H9 (cell line): Measurements from ENCODE around the gene MS4A6E. TPM values are rescaled to one million over a fixed set of nuclear protein-coding genes. Genes with fewer than 3 reads are reported as not detected.

Source experiments
- DNase-seq: peaks from one replicate; pipeline ENCODE4 v3.0.0-alpha.2; 2017
- H2AFZ ChIP-seq: one replicate; pipeline ENCODE4 v1.6.1; 2013; ENCODE audit warnings: mild to moderate bottlenecking, low read length, control low read depth, moderate library complexity
- H2AK5ac ChIP-seq: 2 replicates; pipeline ENCODE4 v1.6.1; 2013; ENCODE audit warnings: low read length, control low read depth, mixed read lengths; ENCODE audit not compliant: insufficient read length
- H2BK120ac ChIP-seq: one replicate; pipeline ENCODE4 v1.6.1; 2013; ENCODE audit warnings: low read depth, mild to moderate bottlenecking, low read length, control low read depth, inconsistent platforms; ENCODE audit not compliant: poor library complexity, severe bottlenecking
- H2BK12ac ChIP-seq: 2 replicates; pipeline ENCODE4 v1.6.1; 2013; ENCODE audit warnings: low read length, control low read depth, mixed read lengths, low read depth; ENCODE audit not compliant: insufficient read length
- H2BK15ac ChIP-seq: 2 replicates; pipeline ENCODE4 v1.6.1; 2013; ENCODE audit warnings: low read depth, low read length, control low read depth
- H2BK20ac ChIP-seq: one replicate; pipeline ENCODE4 v1.6.1; 2013; ENCODE audit warnings: low read depth, mild to moderate bottlenecking, low read length, control low read depth, inconsistent platforms; ENCODE audit not compliant: poor library complexity, severe bottlenecking
- H2BK5ac ChIP-seq: 2 replicates; pipeline ENCODE4 v1.6.1; 2013; ENCODE audit warnings: low read length, control low read depth, mixed read lengths; ENCODE audit not compliant: insufficient read length
- H3K14ac ChIP-seq: 2 replicates; pipeline ENCODE4 v1.6.1; 2013; ENCODE audit warnings: low read length, control low read depth; ENCODE audit not compliant: insufficient read depth
- H3K18ac ChIP-seq: 2 replicates; pipeline ENCODE4 v1.6.1; 2013; ENCODE audit warnings: low read depth, mild to moderate bottlenecking, mixed read lengths, low read length, control low read depth; ENCODE audit not compliant: insufficient read length
- H3K23ac ChIP-seq: 2 replicates; pipeline ENCODE4 v1.6.1; 2013; ENCODE audit warnings: low read length, control low read depth, mixed read lengths, low read depth; ENCODE audit not compliant: insufficient read length
- H3K23me2 ChIP-seq: 2 replicates; pipeline ENCODE4 v1.6.1; 2013; ENCODE audit warnings: low read depth, mild to moderate bottlenecking, mixed read lengths, low read length, control low read depth; ENCODE audit not compliant: insufficient read length, poor library complexity, severe bottlenecking
- H3K27ac ChIP-seq: 2 replicates; pipeline ENCODE4 v1.5.1; 2013; ENCODE audit warnings: low read length, control low read depth, mixed read lengths, low read depth; ENCODE audit not compliant: insufficient read length
- H3K27me3 ChIP-seq: 2 replicates; pipeline ENCODE4 v1.6.1; 2013; ENCODE audit warnings: low read length, control low read depth, inconsistent platforms; ENCODE audit not compliant: insufficient read depth
- H3K4ac ChIP-seq: 2 replicates; pipeline ENCODE4 v1.6.1; 2013; ENCODE audit warnings: low read depth, mild to moderate bottlenecking, control low read depth, inconsistent platforms, low read length, moderate library complexity
- H3K4me1 ChIP-seq: 2 replicates; pipeline ENCODE4 v1.6.1; 2013; ENCODE audit warnings: low read length, control low read depth, inconsistent platforms; ENCODE audit not compliant: insufficient read depth
- H3K4me2 ChIP-seq: 2 replicates; pipeline ENCODE4 v1.6.1; 2013; ENCODE audit warnings: low read length, control low read depth, mixed read lengths; ENCODE audit not compliant: insufficient read length, insufficient read depth
- H3K56ac ChIP-seq: 2 replicates; pipeline ENCODE4 v1.6.1; 2013; ENCODE audit warnings: low read depth, mild to moderate bottlenecking, mixed read lengths, low read length, control low read depth; ENCODE audit not compliant: insufficient read length
- H3K79me1 ChIP-seq: 2 replicates; pipeline ENCODE4 v1.6.1; 2013; ENCODE audit warnings: low read depth, mild to moderate bottlenecking, moderate library complexity, low read length, control low read depth, inconsistent platforms; ENCODE audit not compliant: insufficient read depth, poor library complexity, severe bottlenecking
- H3K79me2 ChIP-seq: 2 replicates; pipeline ENCODE4 v1.6.1; 2013; ENCODE audit warnings: low read length, control low read depth, inconsistent platforms; ENCODE audit not compliant: insufficient read depth
- H3K9ac ChIP-seq: 2 replicates; pipeline ENCODE4 v1.6.1; 2013; ENCODE audit warnings: low read length, control low read depth, mixed read lengths; ENCODE audit not compliant: insufficient read length; ENCODE audit errors: extremely low read depth
- H3K9me3 ChIP-seq: one replicate; pipeline ENCODE4 v1.6.1; 2013; ENCODE audit warnings: low read depth, low read length, inconsistent platforms; ENCODE audit not compliant: control insufficient read depth
- H3T11ph ChIP-seq: one replicate; pipeline ENCODE4 v1.6.1; 2013; ENCODE audit warnings: mild to moderate bottlenecking, low read length, control low read depth, inconsistent platforms
- H4K20me1 ChIP-seq: one replicate; pipeline ENCODE4 v1.6.1; 2013; ENCODE audit not compliant: control insufficient read depth, insufficient read length, insufficient read depth
- H4K5ac ChIP-seq: 2 replicates; pipeline ENCODE4 v1.6.1; 2013; ENCODE audit warnings: low read depth, mild to moderate bottlenecking, mixed read lengths, low read length, control low read depth; ENCODE audit not compliant: insufficient read length
- H4K8ac ChIP-seq: replicated peaks from 2 replicates; pipeline ENCODE4 v1.6.1; 2013; ENCODE audit warnings: low read length, control low read depth, mixed read lengths, low read depth; ENCODE audit not compliant: insufficient read length
- H4K91ac ChIP-seq: 2 replicates; pipeline ENCODE4 v1.6.1; 2013; ENCODE audit warnings: low read depth, mild to moderate bottlenecking, moderate library complexity, mixed read lengths, low read length, control low read depth; ENCODE audit not compliant: insufficient read length
- H3K27ac Mint-ChIP-seq, 3 experiments: 2 replicates in 2 of 3; 3 replicates in 1 of 3; pipeline ENCODE4 v1.8.0; 2020 to 2021; ENCODE audit warnings: mixed read lengths in 3 of 3, mild to moderate bottlenecking in 1 of 3, moderate library complexity in 1 of 3
- H3K27me3 Mint-ChIP-seq: 2 replicates; pipeline ENCODE4 v1.8.0; 2021; ENCODE audit warnings: low read depth, mild to moderate bottlenecking, moderate library complexity, mixed read lengths
- H3K36me3 Mint-ChIP-seq, 3 experiments: 2 replicates in 2 of 3; 3 replicates in 1 of 3; pipeline ENCODE4 v1.8.0; 2020 to 2021; ENCODE audit warnings: low read depth in 3 of 3, mixed read lengths in 3 of 3; ENCODE audit not compliant: insufficient read depth in 1 of 3
- H3K4me1 Mint-ChIP-seq, 2 experiments: 2 replicates each; pipeline ENCODE4 v1.8.0; 2020; ENCODE audit warnings: mixed read lengths in 2 of 2
- H3K4me3 Mint-ChIP-seq, 2 experiments: 2 replicates in 1 of 2; 3 replicates in 1 of 2; pipeline ENCODE4 v1.8.0; 2020 to 2021; ENCODE audit warnings: mild to moderate bottlenecking in 2 of 2, mixed read lengths in 2 of 2, moderate library complexity in 1 of 2
- H3K9me3 Mint-ChIP-seq, 2 experiments: 2 replicates in 1 of 2; 3 replicates in 1 of 2; pipeline ENCODE4 v1.8.0; 2020; ENCODE audit warnings: mild to moderate bottlenecking in 2 of 2, mixed read lengths in 2 of 2, moderate library complexity in 1 of 2
- CTCF ChIP-seq: fragments of 200-600 bp; sonication (generic); conservative IDR thresholded peaks from 3 replicates; pipeline ENCODE4 v1.8.0; 2021; ENCODE audit warnings: antibody characterized with exemption, mild to moderate bottlenecking
- total RNA-seq: library from RNA; stranded (reverse); gene quantifications from 2 replicates; pipeline ENCODE4 v1.2.1, GENCODE V29; 2021

The MS4A6E gene
- total RNA-seq, 1 experiment from 2014 or later = not detected

- Histone ChIP-seq H2AFZ (no peak overlapping the region), H3T11ph (no peak overlapping the region), H3K4me1 (no peaks in the 10 kb centered on the region), H3K23ac (no peak overlapping the region), H3K4me2 (no peak overlapping the region), H4K8ac (no peak overlapping the region), H2BK20ac (no peak overlapping the region), H3K27ac (no peak overlapping the region), H3K18ac (no peak overlapping the region), H4K5ac (no peak overlapping the region), H2BK5ac (no peak overlapping the region), H2AK5ac (no peak overlapping the region), H3K23me2 (no peaks in the 10 kb centered on the region), H3K79me2 (no peaks in the 10 kb centered on the region), H4K91ac (no peak overlapping the region), H2BK12ac (no peak overlapping the region), H3K79me1 (no peaks in the 10 kb centered on the region), H2BK120ac (no peak overlapping the region), H4K20me1 (no peaks in the 10 kb centered on the region), H3K9me3 (no peaks in the 10 kb centered on the region), H2BK15ac (no peak overlapping the region), H3K9ac (no peak overlapping the region), H3K56ac (no peak overlapping the region), H3K27me3 (no peaks in the 10 kb centered on the region), H3K4ac (no peak overlapping the region), H3K14ac (no peak overlapping the region)
- Mint-ChIP-seq H3K27me3 (no peaks in the 10 kb centered on the region), H3K9me3 (peaks cover 9% of the 10 kb centered on the region in 2 experiments), H3K36me3 (peaks cover 0 to 9% (median 0%) of the 10 kb centered on the region in 3 experiments; a peak in 4 of 7 replicates), H3K27ac (no peak overlapping the region), H3K4me3 (no peak overlapping the region), H3K4me1 (peaks cover 2 to 9% of the 10 kb centered on the region in 2 experiments; a peak in 3 of 4 replicates)
- DNase-seq = no peak
- TF ChIP-seq CTCF = no peak
Measured at GRCh38 chr11:60315871-60316270, 11.2 kb upstream of the MS4A6E start.
